Gastrocnemius medialis (tissue), 4 donors: ENCODE results near the gene CHST11.

Experiments
- POLR2A ChIP-seq, 2 donors: fragments of 450-650 bp; IDR thresholded peaks; one replicate each; pipeline ENCODE4 v1.6.1; 2017; ENCODE audit warnings: antibody characterized with exemption in 2 of 2, mild to moderate bottlenecking in 2 of 2, moderate library complexity in 2 of 2
- TF ChIP-seq, protein P1 (sequence below), 5 experiments: fragments of 450-650 bp in 3 of 5; fragments of 200-600 bp in 2 of 5; sonication (generic) in 2 of 5; IDR thresholded peaks in 4 of 5; conservative IDR thresholded peaks in 1 of 5; 1 replicate in 4 of 5; 2 replicates in 1 of 5; pipeline ENCODE4 v1.5.1; 2016 to 2019; ENCODE audit warnings: antibody characterized with exemption in 5 of 5, mild to moderate bottlenecking in 3 of 5, moderate library complexity in 3 of 5

DNA sequence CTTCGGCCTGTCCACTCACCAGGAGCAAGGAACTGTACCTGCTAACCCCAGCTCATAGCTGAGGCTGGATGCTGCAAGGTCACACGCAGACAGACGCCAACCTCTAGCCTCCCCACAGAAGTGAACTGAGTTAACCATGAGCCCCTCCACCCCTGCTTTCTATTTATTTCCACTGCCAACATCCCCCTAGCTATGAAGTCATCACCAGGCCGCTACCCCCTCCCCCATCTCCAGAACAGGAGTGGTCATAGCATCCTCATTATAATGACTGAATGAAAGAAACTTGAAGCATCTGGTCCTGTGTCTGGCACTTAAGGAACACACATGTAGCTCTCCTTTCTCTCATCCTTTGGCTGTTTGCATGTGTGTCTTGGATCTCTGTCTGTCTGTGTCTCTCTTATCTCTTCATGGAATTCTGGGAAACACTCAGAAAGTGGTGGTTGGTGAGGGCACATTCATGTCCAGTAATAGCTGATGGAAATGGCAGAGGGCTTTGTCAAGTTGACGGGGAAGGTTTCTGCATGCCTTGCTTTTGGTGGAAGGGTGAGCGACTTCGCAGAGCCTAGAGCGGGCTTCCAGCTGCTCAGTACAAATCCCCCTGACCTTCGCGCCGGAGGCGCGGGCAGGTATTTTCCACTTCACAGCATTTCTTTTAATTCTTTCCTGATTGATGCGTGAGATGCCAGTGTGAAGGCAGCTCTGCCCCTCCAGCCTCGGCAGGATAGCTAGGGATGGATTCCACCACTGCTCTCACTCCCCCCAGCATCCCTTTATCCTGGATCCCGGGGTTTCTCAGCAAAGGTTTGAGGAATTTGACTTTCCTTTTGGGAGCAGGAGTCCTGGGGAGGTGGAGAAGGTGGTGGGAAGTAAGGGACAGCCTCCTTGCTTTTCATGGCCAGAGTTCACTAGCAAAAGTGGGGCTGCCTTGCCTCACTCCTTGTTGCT lies 198.2 kb downstream of the CHST11 start:
- TF ChIP-seq, protein P1, sequence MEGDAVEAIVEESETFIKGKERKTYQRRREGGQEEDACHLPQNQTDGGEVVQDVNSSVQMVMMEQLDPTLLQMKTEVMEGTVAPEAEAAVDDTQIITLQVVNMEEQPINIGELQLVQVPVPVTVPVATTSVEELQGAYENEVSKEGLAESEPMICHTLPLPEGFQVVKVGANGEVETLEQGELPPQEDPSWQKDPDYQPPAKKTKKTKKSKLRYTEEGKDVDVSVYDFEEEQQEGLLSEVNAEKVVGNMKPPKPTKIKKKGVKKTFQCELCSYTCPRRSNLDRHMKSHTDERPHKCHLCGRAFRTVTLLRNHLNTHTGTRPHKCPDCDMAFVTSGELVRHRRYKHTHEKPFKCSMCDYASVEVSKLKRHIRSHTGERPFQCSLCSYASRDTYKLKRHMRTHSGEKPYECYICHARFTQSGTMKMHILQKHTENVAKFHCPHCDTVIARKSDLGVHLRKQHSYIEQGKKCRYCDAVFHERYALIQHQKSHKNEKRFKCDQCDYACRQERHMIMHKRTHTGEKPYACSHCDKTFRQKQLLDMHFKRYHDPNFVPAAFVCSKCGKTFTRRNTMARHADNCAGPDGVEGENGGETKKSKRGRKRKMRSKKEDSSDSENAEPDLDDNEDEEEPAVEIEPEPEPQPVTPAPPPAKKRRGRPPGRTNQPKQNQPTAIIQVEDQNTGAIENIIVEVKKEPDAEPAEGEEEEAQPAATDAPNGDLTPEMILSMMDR (IDR thresholded peaks at IDR 0.05 in 4 of 5, conservative IDR thresholded peaks at IDR 0.05 in 1 of 5): no peak
- no peak for TF ChIP-seq POLR2A (IDR thresholded peaks at IDR 0.05)
